OCI-LY7 (cell line): Measurements from ENCODE around the gene AOPEP. TPM values are rescaled to one million over a fixed set of nuclear protein-coding genes. Genes with fewer than 3 reads are reported as not detected.

ENCODE experiments used
- BruUV-seq: library from RNA; stranded (reverse); fragments of 400-500 nt; replicated peaks from 2 replicates; lab custom pipeline; 2021; lab: Mats Ljungman, UMichigan
- CTCF ChIA-PET: fragments of 300-600 bp; sonication (Branson Sonifier 250); formaldehyde crosslinking; loops from one replicate; lab custom pipeline; 2022; ENCODE audit warnings: antibody characterized with exemption; ENCODE audit not compliant: unreplicated experiment; lab: Charles Lee
- POLR2A ChIA-PET: fragments of 300-600 bp; sonication (Branson Sonifier 250); formaldehyde crosslinking; loops from one replicate; lab custom pipeline; 2022; ENCODE audit warnings: antibody characterized with exemption; lab: Charles Lee
- DNase-seq: peaks from one replicate; pipeline ENCODE4 v3.0.0-alpha.2; 2015; ENCODE audit warnings: low spot score
- H2AFZ ChIP-seq: fragments of 200-600 bp; sonication (generic), shearing (Covaris generic); 2 replicates; pipeline ENCODE4 v1.6.1; 2014; ENCODE audit warnings: mild to moderate bottlenecking, antibody characterized with exemption, low read length, moderate library complexity
- H3K27ac ChIP-seq: fragments of 200-600 bp; sonication (generic); 2 replicates; pipeline ENCODE4 v1.5.1; 2014; ENCODE audit warnings: mixed run types, low read depth, mild to moderate bottlenecking, moderate library complexity, low read length, inconsistent platforms; ENCODE audit not compliant: poor library complexity, severe bottlenecking
- H3K36me3 ChIP-seq: fragments of 200-600 bp; sonication (generic); 2 replicates; pipeline ENCODE4 v1.6.1; 2014; ENCODE audit warnings: mild to moderate bottlenecking, antibody characterized with exemption, low read length, moderate library complexity, mixed read lengths; ENCODE audit not compliant: insufficient read depth
- H3K4me1 ChIP-seq: fragments of 200-600 bp; sonication (generic); 2 replicates; pipeline ENCODE4 v1.5.1; 2014; ENCODE audit warnings: mild to moderate bottlenecking, low read length; ENCODE audit not compliant: insufficient read depth, poor library complexity, severe bottlenecking
- H3K4me2 ChIP-seq: fragments of 200-600 bp; sonication (generic); 2 replicates; pipeline ENCODE4 v1.6.1; 2014; ENCODE audit warnings: mild to moderate bottlenecking, low read length
- H3K4me3 ChIP-seq: fragments of 200-600 bp; sonication (generic); 2 replicates; pipeline ENCODE4 v1.5.1; 2014; ENCODE audit warnings: mild to moderate bottlenecking, low read depth, low read length; ENCODE audit not compliant: poor library complexity, severe bottlenecking
- H3K79me2 ChIP-seq: fragments of 200-600 bp; sonication (generic); 2 replicates; pipeline ENCODE4 v1.6.1; 2016; ENCODE audit warnings: low read depth, mild to moderate bottlenecking, low read length, moderate library complexity, mixed read lengths; ENCODE audit not compliant: insufficient read depth
- H3K9me2 ChIP-seq: fragments of 200-600 bp; sonication (generic); 2 replicates; pipeline ENCODE4 v1.6.1; 2016; ENCODE audit warnings: mild to moderate bottlenecking, low read length, mixed read lengths; ENCODE audit not compliant: insufficient read depth
- H3K9me3 ChIP-seq: fragments of 200-600 bp; sonication (generic); 2 replicates; pipeline ENCODE4 v1.6.1; 2014; ENCODE audit warnings: mild to moderate bottlenecking, mixed run types, low read length, mixed read lengths
- H4K20me1 ChIP-seq: fragments of 200-600 bp; sonication (generic); 2 replicates; pipeline ENCODE4 v1.6.1; 2014; ENCODE audit warnings: mild to moderate bottlenecking, antibody characterized with exemption, low read length, moderate library complexity, mixed read lengths; ENCODE audit not compliant: insufficient read depth
- EZH2phosphoT487 ChIP-seq: fragments of 200-600 bp; sonication (generic); IDR thresholded peaks from 2 replicates; pipeline ENCODE4 v1.6.1; 2018; ENCODE audit warnings: low read depth, borderline replicate concordance, mild to moderate bottlenecking, mixed run types, antibody characterized with exemption, low read length, moderate library complexity, mixed read lengths
- intact Hi-C: fragments of 100-400 bp; cut with micrococcal nuclease; formaldehyde crosslinking; loops from one replicate; pipeline ENCODE4 v1.10.0; 2022; ENCODE audit not compliant: unreplicated experiment
- total RNA-seq, 2 experiments: library from RNA; depleted of rRNA in 1 of 2; stranded (reverse); fragments of >200 nt in 1 of 2; shearing (Covaris generic) in 1 of 2; gene quantifications; 2 replicates each; pipeline ENCODE4 v1.2.3, GENCODE V29; 2014 to 2022
- TF ChIP-seq, protein P1 (sequence below): fragments of 200-600 bp; sonication (generic); conservative IDR thresholded peaks from 2 replicates; pipeline ENCODE4 v1.5.1; 2014; ENCODE audit warnings: mild to moderate bottlenecking, antibody characterized with exemption, low read length, moderate library complexity, mixed read lengths

AOPEP gene
- total RNA-seq, 2 experiments from 2014 or later, result 17.3 to 24.3 TPM

GRCh38 chr9:95094002-95094401, 367.5 kb downstream of the AOPEP start:
- no peak overlapping the region for H3K27ac ChIP-seq
- DNase-seq, result no peak
- BruUV-seq, result no TSS peak
- H3K79me2 ChIP-seq, result no peaks in the 10 kb centered on the region
- CTCF ChIA-PET, result no interaction called here
- no peaks in the 10 kb centered on the region for H3K4me1 ChIP-seq
- H3K36me3 ChIP-seq, result no peaks in the 10 kb centered on the region
- H2AFZ ChIP-seq, result no peak overlapping the region
- no peaks in the 10 kb centered on the region for H3K9me2 ChIP-seq
- no peaks in the 10 kb centered on the region for H3K9me3 ChIP-seq
- POLR2A ChIA-PET, result no interaction called here
- H4K20me1 ChIP-seq, result no peaks in the 10 kb centered on the region
- intact Hi-C loops, result no loop called here
- no peak overlapping the region for H3K4me3 ChIP-seq
- no peak overlapping the region for H3K4me2 ChIP-seq
- TF ChIP-seq, protein P1, sequence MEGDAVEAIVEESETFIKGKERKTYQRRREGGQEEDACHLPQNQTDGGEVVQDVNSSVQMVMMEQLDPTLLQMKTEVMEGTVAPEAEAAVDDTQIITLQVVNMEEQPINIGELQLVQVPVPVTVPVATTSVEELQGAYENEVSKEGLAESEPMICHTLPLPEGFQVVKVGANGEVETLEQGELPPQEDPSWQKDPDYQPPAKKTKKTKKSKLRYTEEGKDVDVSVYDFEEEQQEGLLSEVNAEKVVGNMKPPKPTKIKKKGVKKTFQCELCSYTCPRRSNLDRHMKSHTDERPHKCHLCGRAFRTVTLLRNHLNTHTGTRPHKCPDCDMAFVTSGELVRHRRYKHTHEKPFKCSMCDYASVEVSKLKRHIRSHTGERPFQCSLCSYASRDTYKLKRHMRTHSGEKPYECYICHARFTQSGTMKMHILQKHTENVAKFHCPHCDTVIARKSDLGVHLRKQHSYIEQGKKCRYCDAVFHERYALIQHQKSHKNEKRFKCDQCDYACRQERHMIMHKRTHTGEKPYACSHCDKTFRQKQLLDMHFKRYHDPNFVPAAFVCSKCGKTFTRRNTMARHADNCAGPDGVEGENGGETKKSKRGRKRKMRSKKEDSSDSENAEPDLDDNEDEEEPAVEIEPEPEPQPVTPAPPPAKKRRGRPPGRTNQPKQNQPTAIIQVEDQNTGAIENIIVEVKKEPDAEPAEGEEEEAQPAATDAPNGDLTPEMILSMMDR, result no peak
- no peak for TF ChIP-seq EZH2phosphoT487

DNA sequence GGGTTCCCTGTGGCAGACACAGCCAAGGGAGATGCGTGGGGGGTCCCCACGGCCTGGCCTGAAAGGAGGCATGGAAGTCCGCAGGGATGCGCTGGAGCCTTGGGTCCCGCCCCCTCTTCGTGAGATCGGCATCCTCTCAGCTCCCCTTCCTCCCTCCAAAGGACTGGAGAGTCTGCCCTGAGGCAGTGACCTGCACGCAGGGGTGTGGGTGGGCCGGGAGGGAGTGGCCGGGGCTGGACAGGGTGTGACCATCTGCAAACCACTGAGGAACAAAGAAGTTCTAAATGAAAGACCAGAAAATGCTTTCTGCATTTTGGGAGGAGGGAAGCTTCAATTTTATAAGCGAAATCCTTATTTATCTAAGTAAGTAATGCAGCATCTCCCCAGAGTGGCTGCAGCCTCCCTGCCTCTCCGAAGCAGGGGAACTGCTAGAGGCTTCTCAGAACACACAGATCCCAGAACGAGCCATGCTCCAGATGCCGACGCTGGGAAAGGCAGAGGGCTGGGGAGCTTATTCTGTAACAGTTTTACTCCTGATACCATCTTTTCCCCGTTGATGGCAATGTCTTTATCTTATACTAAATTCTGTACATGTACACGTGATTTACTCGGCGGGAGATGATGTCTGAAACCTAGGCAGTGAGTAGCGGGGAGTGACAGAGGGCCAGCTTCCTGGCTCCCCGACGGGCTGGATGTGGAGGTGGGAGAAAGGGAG, 369.3 kb downstream of the AOPEP start:
- TF ChIP-seq, protein P1, result no peak
- TF ChIP-seq EZH2phosphoT487, result no peak
- ChIA-PET CTCF (no interaction called here), POLR2A (no interaction called here)
- Histone ChIP-seq H3K4me3 (no peak overlapping the region), H3K36me3 (no peaks in the 10 kb centered on the region), H4K20me1 (no peaks in the 10 kb centered on the region), H3K9me3 (no peaks in the 10 kb centered on the region), H3K27ac (no peak overlapping the region), H3K4me2 (no peak overlapping the region), H3K4me1 (no peaks in the 10 kb centered on the region), H3K79me2 (no peaks in the 10 kb centered on the region), H3K9me2 (no peaks in the 10 kb centered on the region), H2AFZ (no peak overlapping the region)
- no TSS peak for BruUV-seq
- intact Hi-C loops, result no loop called here
- DNase-seq, result no peak

DNA sequence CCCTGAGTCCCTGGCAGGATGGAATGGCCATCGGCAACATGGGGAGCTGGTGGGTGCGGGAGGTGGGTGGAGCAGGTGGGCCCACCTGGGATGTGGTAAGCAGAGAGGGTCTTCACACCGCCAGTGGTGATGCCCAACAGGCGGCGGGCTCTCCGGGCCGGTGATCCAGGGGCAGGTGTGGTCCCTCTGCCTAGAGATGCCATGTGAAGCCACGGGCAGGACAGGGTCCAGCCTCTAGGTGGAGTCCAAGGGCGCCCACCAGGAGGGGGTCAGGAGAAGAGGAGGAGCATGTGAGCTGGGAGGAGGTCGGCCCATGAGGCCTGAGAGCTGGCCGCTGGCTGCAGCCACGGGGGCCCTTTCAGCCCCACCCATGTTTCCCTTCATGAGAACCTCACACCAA, 369.9 kb downstream of the AOPEP start:
- intact Hi-C loops, result no loop called here
- DNase-seq, result no peak
- H4K20me1 ChIP-seq, result no peaks in the 10 kb centered on the region
- H3K9me2 ChIP-seq, result no peaks in the 10 kb centered on the region
- ChIA-PET CTCF (no interaction called here), POLR2A (no interaction called here)
- H3K36me3 ChIP-seq, result no peaks in the 10 kb centered on the region
- BruUV-seq, result no TSS peak
- no peak overlapping the region for H3K27ac ChIP-seq
- H3K4me3 ChIP-seq, result no peak overlapping the region
- TF ChIP-seq, protein P1, result no peak
- no peak for TF ChIP-seq EZH2phosphoT487
- H3K4me1 ChIP-seq, result no peaks in the 10 kb centered on the region
- H2AFZ ChIP-seq, result no peak overlapping the region
- H3K9me3 ChIP-seq, result no peaks in the 10 kb centered on the region
- H3K4me2 ChIP-seq, result no peak overlapping the region
- H3K79me2 ChIP-seq, result no peaks in the 10 kb centered on the region
